Activated naive CD4-positive, alpha-beta T cell treated with anti-CD3 and anti-CD28 coated beads, Interleukin-2, amount 50 U/mL, for 72 hours (primary cell): ENCODE measurements around the gene ACY1. TPM values are rescaled to one million over a fixed set of nuclear protein-coding genes. Genes with fewer than 3 reads are reported as not detected.

Experiments
- ATAC-seq, 2 donors: fragments of 150-1000 bp; cut with Tn5 transposase; 2 replicates each; pipeline ENCODE4 v1.10.0; 2021; ENCODE audit warnings: mild to moderate bottlenecking in 2 of 2, moderate library complexity in 2 of 2
- DNase-seq, 2 donors: peaks; one replicate each; pipeline ENCODE4 v3.0.0; 2021 to 2022; ENCODE audit warnings: low spot score in 2 of 2
- H3K27ac Mint-ChIP-seq, 2 donors: one replicate each; pipeline ENCODE4 v1.8.0; 2022; ENCODE audit warnings: mild to moderate bottlenecking in 2 of 2, mixed read lengths in 2 of 2
- H3K36me3 Mint-ChIP-seq, 2 donors: one replicate each; pipeline ENCODE4 v1.8.0; 2022; ENCODE audit warnings: mixed read lengths in 2 of 2
- H3K9me3 Mint-ChIP-seq, 2 donors: one replicate each; pipeline ENCODE4 v1.8.0; 2022; ENCODE audit warnings: mixed read lengths in 2 of 2
- total RNA-seq, 2 donors: library from RNA; stranded (reverse); gene quantifications; one replicate each; pipeline ENCODE4 v1.2.3, GENCODE V29; 2022

ACY1 gene
- total RNA-seq, 2 donors from 2014 or later = 54.7 to 78.5 TPM

DNA sequence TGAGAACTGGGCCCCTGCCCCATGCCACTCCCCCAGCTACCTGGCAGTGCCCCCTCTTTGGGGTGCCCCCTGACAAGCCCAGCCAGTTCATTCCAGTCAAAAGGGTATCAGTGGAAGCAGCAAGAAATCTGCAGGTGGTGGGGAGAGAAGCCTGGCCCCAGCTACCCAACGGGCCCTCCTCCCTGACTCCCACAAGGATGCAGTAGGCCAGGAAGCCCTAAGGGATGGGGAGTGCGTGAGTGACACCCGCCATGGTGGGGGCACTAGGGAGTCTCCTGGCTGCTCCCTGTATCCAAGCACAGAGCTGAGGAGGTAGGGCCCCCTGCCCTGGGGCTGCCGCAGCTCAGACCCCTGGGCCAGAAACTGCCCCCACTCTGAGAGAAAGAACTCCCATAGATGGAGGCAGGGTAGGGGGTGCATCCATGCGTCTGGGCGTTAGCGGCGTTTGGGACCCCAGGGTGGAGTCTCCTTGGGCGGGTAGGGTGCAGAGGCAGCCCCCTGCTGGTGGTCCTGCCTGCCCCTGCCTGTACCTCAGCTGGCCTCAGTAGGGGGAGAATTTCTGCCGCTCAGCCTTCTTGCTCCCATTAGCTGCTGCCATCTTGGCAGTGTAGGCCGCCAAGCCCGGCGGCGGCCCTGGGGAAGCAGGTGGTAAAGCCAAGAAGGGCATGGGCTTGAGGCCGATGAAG is 25.7 kb upstream of the ACY1 start:
- ATAC-seq (no peak), DNase-seq (no peak)
- no peaks in the 10 kb centered on the region for H3K36me3 Mint-ChIP-seq
- H3K27ac Mint-ChIP-seq = no peak overlapping the region
- no peaks in the 10 kb centered on the region for H3K9me3 Mint-ChIP-seq

DNA sequence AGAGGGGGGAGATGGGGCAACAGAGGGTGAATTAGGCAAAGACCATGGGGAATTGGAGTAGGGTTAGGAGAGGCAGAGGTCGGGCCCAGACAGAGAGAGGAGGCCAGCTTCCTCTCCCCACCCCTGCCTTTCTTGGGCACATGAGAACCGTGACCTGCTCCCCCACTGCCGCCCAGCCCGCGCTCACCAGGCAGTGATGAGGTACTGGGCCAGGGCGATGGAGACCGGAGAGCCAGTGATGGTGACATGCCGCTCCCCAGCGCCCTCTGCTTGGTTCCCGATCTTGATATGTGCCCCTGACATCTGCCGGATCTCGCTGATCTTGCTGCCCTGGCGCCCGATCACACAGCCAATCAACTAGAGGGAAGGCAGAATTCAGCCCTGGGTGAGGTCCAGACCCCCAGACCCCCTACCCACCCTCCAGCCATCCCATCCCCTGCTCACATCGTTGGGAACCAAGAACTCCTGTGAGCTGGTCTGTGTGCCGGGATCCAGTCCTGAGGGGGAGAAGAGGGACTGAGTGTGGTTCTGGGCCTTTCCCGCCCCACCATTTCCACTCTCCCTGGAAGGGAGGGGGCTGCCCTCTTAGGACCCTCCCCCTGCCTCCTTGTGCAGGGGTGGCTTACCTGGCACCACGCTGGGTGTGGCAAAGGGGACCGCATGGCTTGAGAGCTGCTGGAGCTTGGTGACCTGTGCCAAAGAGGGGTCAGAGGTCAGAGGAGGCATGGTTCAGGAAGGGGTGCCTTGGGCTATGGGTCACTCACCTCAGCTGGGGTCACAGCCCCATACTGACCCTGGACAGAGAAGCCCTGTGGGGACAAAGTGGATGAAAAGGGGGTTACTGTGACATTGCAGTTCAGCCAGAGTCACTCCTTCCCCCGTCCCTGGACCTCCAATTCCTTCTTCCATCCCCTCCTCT is 24.5 kb upstream of the ACY1 start:
- no peaks in the 10 kb centered on the region for H3K36me3 Mint-ChIP-seq
- no peak for ATAC-seq
- H3K27ac Mint-ChIP-seq = no peak overlapping the region

DNA sequence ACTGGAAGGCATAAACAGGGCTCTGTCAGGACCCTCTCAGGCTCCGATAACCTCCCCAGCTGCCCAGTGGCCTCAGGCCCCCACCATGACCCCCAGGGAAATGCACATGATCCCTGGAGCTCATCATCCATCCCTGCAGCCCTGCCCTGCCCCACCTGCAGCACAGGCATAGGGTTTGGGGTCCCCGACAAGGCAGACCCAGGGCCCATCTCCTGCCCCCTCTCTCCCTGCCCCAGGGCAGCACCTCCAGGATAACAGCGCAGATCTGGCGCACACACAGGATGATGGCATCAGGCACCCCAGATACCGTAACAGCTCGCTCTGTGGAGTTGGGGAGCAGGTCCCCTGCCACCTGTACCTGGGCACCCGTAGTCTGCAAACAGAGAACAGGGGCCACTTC is 23.7 kb upstream of the ACY1 start:
- no peaks in the 10 kb centered on the region for H3K36me3 Mint-ChIP-seq
- DNase-seq (no peak), ATAC-seq (no peak)
- H3K27ac Mint-ChIP-seq = no peak overlapping the region
- H3K9me3 Mint-ChIP-seq = no peaks in the 10 kb centered on the region

More for the DNA sequence above, 24.5 kb upstream of the ACY1 start:
- no peak for DNase-seq
- H3K9me3 Mint-ChIP-seq = no peaks in the 10 kb centered on the region

DNA sequence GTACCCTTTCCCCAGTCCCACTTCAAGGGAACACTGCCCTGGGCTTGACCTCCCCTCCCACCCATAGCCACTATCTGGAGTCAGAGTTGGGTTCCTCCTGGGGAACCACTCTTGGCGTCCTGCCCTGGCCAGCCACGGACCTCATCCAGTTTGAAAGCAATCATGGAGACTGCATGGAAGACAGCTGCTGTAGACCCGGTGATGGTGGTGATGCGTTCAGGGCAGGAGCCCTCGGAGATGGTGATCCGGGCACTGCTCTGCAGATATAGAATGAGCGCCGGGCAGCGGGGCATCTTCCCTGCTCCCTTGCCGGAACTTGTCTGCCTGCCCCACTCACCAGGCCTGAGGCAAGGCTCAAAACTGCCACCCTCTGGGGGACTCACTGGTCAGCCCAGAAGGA is 22.9 kb upstream of the ACY1 start:
- ATAC-seq = no peak
- Mint-ChIP-seq H3K36me3 (no peaks in the 10 kb centered on the region), H3K9me3 (no peaks in the 10 kb centered on the region), H3K27ac (no peak overlapping the region)
- no peak for DNase-seq

DNA sequence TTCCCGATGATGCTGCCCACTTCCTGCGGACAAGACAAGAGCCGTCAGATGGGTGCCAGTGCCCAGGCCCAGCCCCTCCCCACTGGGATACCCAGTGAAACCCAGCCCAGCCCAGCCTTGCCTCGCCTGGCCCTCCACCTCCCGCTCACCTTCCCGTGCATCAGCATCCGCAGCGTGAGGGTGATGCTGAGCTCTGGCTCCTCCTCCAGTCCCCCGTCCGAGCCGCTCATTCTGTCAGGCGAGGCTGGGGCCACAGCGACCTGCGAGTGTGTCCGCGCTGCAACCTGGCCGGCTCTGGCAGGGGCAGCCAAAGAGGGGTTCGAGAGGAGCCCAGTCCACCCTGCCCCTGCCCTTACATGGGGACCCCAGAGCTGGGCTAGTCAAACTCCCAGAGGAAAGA is 22.3 kb upstream of the ACY1 start:
- Mint-ChIP-seq H3K9me3 (no peaks in the 10 kb centered on the region), H3K27ac (no peak overlapping the region), H3K36me3 (no peaks in the 10 kb centered on the region)
- ATAC-seq = no peak
- DNase-seq = no peak

DNA sequence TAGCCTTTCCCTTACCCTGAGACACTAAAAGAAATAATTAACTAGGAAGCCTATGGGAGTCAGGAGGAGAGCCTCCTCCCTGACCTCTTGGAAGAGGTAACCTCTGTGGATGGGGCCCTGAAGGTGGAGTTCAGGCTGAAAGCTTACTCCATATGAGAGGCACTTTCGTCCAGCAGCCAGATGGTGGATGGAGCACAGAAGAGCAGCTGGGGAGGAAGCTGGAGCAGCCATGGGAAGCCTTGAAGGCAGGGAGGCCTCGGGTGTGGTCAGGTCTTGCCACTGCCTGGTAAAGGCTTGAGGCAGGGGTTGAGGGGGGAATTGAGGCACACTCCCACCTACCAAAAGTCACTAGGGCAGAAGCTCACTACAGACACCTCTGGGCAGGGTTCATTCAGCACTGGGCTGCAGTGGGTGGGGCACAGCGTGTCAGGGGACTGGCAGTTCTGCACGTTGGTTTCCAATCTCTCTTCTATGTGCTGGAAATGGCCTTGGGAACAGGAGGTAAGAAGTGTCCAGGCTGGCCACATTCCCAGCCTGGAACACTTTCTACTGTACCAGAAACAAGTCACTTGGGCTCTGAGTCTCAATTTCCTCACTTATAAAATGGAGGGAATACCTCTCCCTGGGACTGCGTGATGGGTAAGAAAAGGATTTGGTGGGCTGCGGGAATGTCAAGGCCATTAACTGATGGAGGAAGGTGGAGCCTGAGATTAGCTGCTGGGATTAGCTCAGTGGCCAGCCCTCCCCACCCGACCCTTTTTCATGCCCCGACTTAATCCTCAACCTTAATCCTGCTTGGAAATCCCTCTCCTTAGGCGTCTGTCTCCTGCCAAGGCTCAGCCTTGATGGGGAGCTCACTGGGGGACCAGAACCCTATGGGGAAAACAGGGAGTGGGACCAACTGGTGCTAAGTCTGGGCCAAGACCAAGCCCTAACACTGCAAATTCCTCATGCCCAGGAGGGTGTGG is 21.4 kb upstream of the ACY1 start:
- no peaks in the 10 kb centered on the region for H3K36me3 Mint-ChIP-seq
- no peak overlapping the region for H3K27ac Mint-ChIP-seq
- DNase-seq = no peak
- no peaks in the 10 kb centered on the region for H3K9me3 Mint-ChIP-seq
- ATAC-seq = no peak

DNA sequence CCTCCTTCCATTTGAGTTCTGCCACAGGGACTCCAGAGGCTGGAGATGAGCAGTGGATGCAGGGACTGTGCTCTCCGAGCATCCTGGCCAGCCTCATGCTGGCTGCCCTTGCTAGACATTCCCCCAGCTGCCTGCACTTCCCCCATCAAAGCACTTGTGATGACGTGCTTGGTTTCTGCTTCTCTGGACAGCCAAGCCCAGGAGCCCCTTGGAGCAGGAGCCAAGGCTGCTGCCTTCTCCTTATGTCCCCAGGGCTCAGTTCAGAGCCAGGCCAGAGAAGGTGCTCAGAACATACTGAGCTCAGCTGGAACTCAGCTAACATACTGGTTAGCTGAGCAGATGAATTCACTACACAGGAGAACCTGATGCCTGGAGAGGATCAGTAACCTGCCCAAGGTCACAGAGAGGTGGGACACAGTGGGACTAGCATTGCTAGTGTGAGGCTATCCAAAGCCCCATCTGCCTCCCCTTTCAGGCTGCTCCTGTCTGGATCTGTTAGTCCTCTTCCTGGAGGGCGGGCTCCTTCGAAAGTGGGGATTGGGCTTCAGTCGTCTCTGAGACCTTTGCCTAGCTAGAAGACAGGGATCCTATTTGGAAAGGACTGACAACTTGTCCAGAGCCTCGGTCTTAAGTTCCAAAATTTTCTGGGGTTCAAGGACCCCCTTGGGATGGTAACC is 20.3 kb upstream of the ACY1 start:
- H3K27ac Mint-ChIP-seq = no peak overlapping the region
- H3K9me3 Mint-ChIP-seq = no peaks in the 10 kb centered on the region
- no peak for ATAC-seq
- no peak for DNase-seq
- no peaks in the 10 kb centered on the region for H3K36me3 Mint-ChIP-seq

DNA sequence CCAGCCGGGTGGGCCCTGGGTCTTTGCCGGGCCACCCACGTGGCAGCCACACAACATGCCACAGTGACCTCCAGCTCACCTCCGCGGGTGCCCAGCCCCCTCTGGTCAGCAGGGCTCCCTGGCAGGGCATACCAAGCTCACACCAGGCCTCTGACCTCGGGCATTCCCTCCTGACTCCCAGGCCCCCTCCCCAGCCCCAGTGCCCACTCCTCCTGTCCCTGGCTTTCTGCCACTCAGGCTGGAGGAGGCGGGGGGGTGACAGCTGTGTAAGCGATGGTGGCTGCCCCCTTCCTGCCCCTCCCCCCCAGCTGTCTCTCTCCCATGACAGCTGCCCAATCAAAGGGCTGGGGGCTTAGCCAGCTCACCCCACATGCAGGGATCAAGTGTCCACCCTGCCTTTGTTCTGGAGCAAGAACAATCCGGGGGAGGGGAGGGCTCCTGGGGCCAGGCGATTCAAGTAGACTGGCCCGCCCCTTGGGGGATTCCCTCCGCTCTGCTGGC is 19.3 kb upstream of the ACY1 start:
- DNase-seq = no peak
- H3K9me3 Mint-ChIP-seq = no peaks in the 10 kb centered on the region
- no peak overlapping the region for H3K27ac Mint-ChIP-seq
- no peak for ATAC-seq
- H3K36me3 Mint-ChIP-seq = no peaks in the 10 kb centered on the region

DNA sequence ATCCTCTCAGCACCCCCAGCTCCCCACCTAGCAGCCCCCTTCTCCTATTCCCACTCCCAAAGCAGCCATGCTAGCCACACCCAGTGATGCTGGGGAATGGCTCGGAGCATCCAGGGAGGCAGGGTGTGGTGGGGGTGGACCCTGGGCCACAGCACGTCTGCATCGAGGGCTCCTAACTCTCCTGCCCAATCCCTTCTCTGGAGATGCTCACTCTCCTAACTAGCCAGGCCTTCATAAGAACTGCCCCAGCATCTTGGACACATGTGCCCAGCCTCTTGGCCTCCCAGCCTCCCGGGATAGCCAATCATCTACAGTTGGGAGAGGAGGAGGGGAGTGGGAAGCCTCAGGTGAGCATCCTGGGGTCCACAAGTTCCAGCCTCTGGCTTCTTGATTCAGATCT is 18.8 kb upstream of the ACY1 start:
- H3K9me3 Mint-ChIP-seq = no peaks in the 10 kb centered on the region
- H3K36me3 Mint-ChIP-seq = no peaks in the 10 kb centered on the region
- H3K27ac Mint-ChIP-seq = no peak overlapping the region
- DNase-seq (no peak), ATAC-seq (no peak)

DNA sequence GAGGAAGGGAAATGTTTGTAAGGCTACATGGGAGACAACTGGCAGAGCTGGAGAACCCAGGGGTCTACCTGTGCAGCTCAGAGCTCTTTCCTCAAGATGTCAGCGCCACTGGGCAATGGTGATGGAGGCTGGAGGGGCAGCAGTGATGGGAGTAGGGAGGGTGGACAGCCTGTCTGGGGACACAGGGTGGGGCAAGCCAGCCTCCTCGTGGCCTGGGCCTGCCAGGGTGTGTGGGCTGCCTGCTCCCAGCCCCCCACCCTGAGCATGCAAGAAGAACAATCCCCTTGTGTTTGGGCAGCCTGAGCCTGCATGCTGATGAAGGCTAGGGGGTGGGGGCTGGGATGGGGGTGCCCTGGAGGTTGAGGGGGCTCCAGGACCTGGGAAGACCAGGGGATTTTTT is 17.3 kb upstream of the ACY1 start:
- Mint-ChIP-seq H3K27ac (no peak overlapping the region), H3K36me3 (no peaks in the 10 kb centered on the region)

DNA sequence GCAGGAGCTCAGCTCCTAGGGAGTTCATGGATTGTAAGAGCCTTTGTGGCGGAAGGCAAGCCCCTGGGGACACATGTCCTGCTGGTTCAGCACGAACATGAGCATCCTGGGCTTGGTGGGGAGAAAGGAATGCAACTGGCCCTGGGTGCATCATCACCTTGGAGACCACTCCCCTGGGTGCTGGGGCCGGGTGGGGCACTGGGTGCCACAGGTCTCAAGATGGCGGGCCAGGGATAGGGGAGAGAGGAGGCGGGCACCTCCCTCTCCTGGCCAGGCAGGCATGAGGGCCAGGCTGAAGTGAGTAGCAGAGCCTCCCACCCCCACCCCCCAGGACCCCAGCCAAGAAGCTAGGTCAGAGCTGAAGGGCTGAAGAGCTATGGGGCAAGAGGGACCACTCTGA is 16.8 kb upstream of the ACY1 start:
- ATAC-seq (no peak), DNase-seq (no peak)
- Mint-ChIP-seq H3K27ac (no peak overlapping the region), H3K9me3 (no peaks in the 10 kb centered on the region), H3K36me3 (no peaks in the 10 kb centered on the region)

More for the DNA sequence above, 17.3 kb upstream of the ACY1 start:
- ATAC-seq (no peak), DNase-seq (no peak)
- H3K9me3 Mint-ChIP-seq = no peaks in the 10 kb centered on the region

DNA sequence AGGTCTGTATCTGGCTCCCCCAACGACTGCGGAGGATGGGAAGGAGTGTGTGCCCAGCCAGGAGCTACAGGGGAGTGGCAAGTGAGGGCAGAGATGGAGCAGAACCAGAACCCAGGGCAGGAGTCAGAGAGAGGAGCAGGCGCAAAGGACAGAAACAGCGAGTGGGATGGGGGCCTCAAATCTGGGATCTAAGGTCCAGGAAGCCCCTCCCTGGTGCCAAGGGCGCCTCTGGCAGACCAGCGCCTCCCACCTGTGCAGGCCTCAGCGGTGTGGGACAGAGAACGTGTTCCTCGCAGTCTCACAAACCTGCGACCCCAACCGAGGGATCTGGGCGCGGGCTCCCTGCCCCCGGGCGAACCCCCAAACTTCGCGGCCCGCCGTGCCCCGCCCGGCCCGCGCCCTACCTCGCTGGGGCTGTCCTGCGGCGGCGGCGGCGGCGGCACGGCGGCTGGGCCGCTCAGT is 16.4 kb upstream of the ACY1 start:
- Mint-ChIP-seq H3K27ac (no peak overlapping the region), H3K36me3 (no peaks in the 10 kb centered on the region), H3K9me3 (no peaks in the 10 kb centered on the region)
- peak in 1 of 2 donors; percentile 37 for DNase-seq
- peak; percentile 78 to 79 for ATAC-seq

DNA sequence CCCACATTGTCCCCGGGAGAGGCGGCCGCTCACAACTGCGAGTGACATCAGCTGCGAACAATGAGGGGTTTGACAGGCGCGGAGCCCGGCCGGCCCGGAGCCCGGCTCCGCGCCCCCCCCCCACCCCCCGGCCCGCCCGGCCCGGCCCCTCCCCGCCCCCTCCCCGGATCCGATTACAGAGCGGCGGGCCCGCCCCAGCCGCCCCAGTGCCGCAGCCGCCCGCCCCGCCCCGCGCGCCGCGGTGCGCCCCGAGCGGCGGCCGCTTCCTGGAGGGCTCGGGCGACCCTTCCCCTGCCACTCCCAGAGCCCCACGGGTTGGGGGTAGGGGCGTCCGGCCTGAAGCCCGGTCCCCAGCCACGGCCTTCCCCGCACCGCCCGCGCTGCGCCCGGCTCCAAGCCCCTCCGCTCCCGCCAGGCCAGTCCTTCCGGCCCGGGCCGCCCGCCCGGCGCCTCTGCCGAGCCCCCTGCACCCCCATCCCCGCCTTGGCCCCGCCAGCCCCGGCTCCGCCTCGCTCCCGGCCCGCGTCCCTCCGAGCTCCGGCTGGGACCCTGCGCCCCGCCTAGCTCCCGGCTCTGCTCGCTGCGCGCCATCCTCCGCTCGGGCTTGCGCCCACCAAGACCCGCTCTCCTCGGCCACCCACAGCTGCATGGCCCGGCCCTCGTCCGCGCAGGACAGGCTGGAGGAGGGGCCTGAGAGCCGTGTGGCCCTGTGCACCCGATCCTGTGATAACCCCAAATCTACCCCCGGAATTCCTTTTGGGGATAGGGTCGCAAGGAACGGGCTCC is 15.8 kb upstream of the ACY1 start, which contains the start of gene PCBP4:
TSS of gene PCBP4 (minus strand) at position 71 of the 786 bp plus-strand sequence. CDS start 6,214 bp downstream, outside the sequence.
- Mint-ChIP-seq H3K9me3 (no peaks in the 10 kb centered on the region), H3K27ac (peak within 1 kb of the TSS in 1 of 2 donors; percentile 84), H3K36me3 (no peaks in the 10 kb centered on the region)
- no peak for DNase-seq
- ATAC-seq = peak; percentile 72 to 80

DNA sequence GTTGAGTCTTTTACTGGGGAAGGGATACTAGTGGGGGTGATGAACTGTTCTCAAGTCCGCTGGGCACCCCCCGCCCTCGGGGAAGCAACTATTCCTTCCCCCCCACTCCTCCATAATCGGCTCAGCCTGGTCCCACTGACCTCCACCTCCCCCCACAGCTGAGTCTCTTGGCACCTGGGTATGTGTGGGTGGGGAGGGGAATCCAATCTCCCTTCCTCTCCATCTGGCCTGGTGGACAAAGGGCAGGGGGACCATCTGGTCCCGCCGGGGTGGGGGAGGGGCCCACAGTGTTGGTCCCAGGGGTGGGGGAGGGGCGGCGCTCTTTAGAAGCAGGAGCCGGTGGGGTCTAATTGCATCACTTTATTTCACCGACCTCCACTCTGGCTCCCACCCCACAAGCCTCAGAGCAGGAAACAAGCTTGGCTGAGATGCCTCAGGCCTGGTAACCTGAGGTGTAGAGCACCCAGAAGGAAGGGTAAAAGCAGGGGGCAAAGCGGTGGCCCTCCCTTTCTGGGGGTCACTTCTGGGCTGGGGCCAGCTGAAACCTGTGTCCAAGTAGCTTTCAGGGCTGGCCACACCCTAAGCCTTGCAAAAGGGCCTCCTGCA is 15.1 kb upstream of the ACY1 start:
- Mint-ChIP-seq H3K9me3 (no peaks in the 10 kb centered on the region), H3K27ac (no peak overlapping the region), H3K36me3 (no peaks in the 10 kb centered on the region)
- DNase-seq (no peak), ATAC-seq (no peak)
